Measurements from ENCODE around the gene AOC3. TPM values are rescaled to one million over a fixed set of nuclear protein-coding genes. Genes with fewer than 3 reads are reported as not detected.

The AOC3 gene
- total and polyA plus RNA-seq, 2 of the 8 experiments (the other 6 are each of a cell fraction or from before 2014, with no cell fraction given), result 2.5 to 2.7 TPM

GRCh38 chr17:42868338-42868737 lies 17.3 kb downstream of the AOC3 start:
- FAIRE-seq (no peak), DNase-seq (ENCODE audit: low read depth in 1 of 2, low spot score in 2 of 2) (no peak)
- H3K79me2 ChIP-seq (ENCODE audit: control insufficient read depth in 1 of 2, insufficient read depth in 2 of 2, low read length in 2 of 2), result no peaks in the 10 kb centered on the region
- no peaks in the 10 kb centered on the region for H3K36me3 ChIP-seq (ENCODE audit: control insufficient read depth in 2 of 4, insufficient read depth in 4 of 4, low read length in 3 of 4)
- H2BK120ac ChIP-seq (replicated peaks; ENCODE audit: low read depth, low read length), result no peak overlapping the region
- H2BK15ac ChIP-seq (ENCODE audit: low read length), result no peak overlapping the region
- H3K79me1 ChIP-seq (ENCODE audit: low read depth, low read length), result no peaks in the 10 kb centered on the region
- H2BK12ac ChIP-seq (ENCODE audit: low read depth, low read length), result no peak overlapping the region
- peaks cover 2 to 11% of the 10 kb centered on the region in 2 experiments; a peak in 1 of 4 replicates for H3K9me3 ChIP-seq (ENCODE audit: insufficient read depth in 2 of 2, low read depth in 1 of 2, low read length in 1 of 2)
- no peak overlapping the region for H2AFZ ChIP-seq (ENCODE audit: low read length)
- no peak overlapping the region for H3K4ac ChIP-seq (replicated peaks; ENCODE audit: insufficient read length, low read depth, low read length)
- no peak overlapping the region for H3K14ac ChIP-seq (ENCODE audit: insufficient read length)
- CTCF ChIA-PET (ENCODE audit: partially characterized antibody), result interaction anchor here (1.3 kb wide), 1 partner anchor 43 kb away, joined by 3 read pairs; no protein-coding TSS in a partner anchor
- H2BK5ac ChIP-seq (ENCODE audit: low read depth, low read length), result no peak overlapping the region
- no peak overlapping the region; the same call in 1 of the 2 replicates for H4K8ac ChIP-seq (ENCODE audit: extremely low read depth, insufficient read depth, low read length)
- no peaks in the 10 kb centered on the region for H3K27me3 ChIP-seq (replicated peaks in 1 of 4; ENCODE audit: control insufficient read depth in 3 of 4, extremely low read depth in 1 of 4, insufficient read depth in 3 of 4, low read length in 3 of 4)
- H3K4me3 ChIP-seq (ENCODE audit: extremely low read depth in 1 of 4, insufficient read depth in 2 of 4, low read depth in 3 of 4, low read length in 4 of 4), result no peak overlapping the region
- H3K4me2 ChIP-seq (ENCODE audit: insufficient read depth in 1 of 2, low read depth in 2 of 2, low read length in 2 of 2), result no peak overlapping the region
- H4K91ac ChIP-seq (replicated peaks; ENCODE audit: insufficient read length, low read length), result no peak overlapping the region
- no peak overlapping the region for H3K9ac ChIP-seq (replicated peaks in 1 of 4; ENCODE audit: extremely low read depth in 1 of 4, low read depth in 3 of 4, low read length in 3 of 4)
- H3K23ac ChIP-seq (ENCODE audit: insufficient read length), result no peak overlapping the region
- no peaks in the 10 kb centered on the region for H4K20me1 ChIP-seq (replicated peaks in 1 of 2; ENCODE audit: control insufficient read depth in 1 of 2, insufficient read depth in 2 of 2, low read length in 2 of 2)
- H2BK20ac ChIP-seq (ENCODE audit: low read length), result no peak overlapping the region
- WGBS, 2 experiments (ENCODE audit: extremely low coverage in 1 of 2, insufficient coverage in 1 of 2, insufficient read length in 1 of 2, insufficient replicate concordance in 2 of 2, low coverage in 1 of 2, low lambda C conversion rate in 2 of 2, missing lambda C conversion rate in 1 of 2), result 95% methylated on average over 12 of the region's 12 CpGs; no CpG with 5 or more reads in 1 of the 2 experiments
- no peaks in the 10 kb centered on the region for H3K4me1 ChIP-seq (replicated peaks in 1 of 4; ENCODE audit: control insufficient read depth in 3 of 4, insufficient read depth in 4 of 4, low read length in 3 of 4)
- no peak overlapping the region for H3K27ac ChIP-seq (ENCODE audit: low read depth, low read length)
- POLR2A ChIA-PET (ENCODE audit: partially characterized antibody), result interaction anchor here (1.0 to 1.3 kb wide), 2 partner anchors 19 to 23 kb away, joined by 3 read pairs; no protein-coding TSS in a partner anchor
- H3K56ac ChIP-seq (replicated peaks; ENCODE audit: insufficient read length, low read depth, low read length), result no peak overlapping the region
- H3K23me2 ChIP-seq (ENCODE audit: low read depth, low read length), result no peaks in the 10 kb centered on the region
- H2AK5ac ChIP-seq (ENCODE audit: low read depth, low read length), result no peak overlapping the region
- no peak overlapping the region for H3K18ac ChIP-seq (ENCODE audit: extremely low read depth, low read length)
- no peak overlapping the region for H4K5ac ChIP-seq (ENCODE audit: insufficient read length, low read depth, low read length)
- TF ChIP-seq YY1 (IDR thresholded peaks at IDR 0.05; ENCODE audit: low read depth, low read length) (no peak), CHD1 (IDR thresholded peaks at IDR 0.05; ENCODE audit: low read depth, low read length) (no peak), FOSL1 (IDR thresholded peaks at IDR 0.05; ENCODE audit: insufficient read depth, low read depth, low read length) (no peak)

Data from H1 (cell line).